Activated CD4-positive, alpha-beta T cell treated with anti-CD3 and anti-CD28 coated beads for 1 hour (primary cell): Measurements from ENCODE around the gene ACTR5.
"Not testable (repeated sequence)": the region's sequence is repeated elsewhere in the genome, so short reads cannot be mapped to it uniquely, and the experiment has no call there.

Experiments
- DNase-seq: peaks from one replicate; pipeline ENCODE4 v3.0.0-alpha.2; 2020

ACTR5 gene

DNA sequence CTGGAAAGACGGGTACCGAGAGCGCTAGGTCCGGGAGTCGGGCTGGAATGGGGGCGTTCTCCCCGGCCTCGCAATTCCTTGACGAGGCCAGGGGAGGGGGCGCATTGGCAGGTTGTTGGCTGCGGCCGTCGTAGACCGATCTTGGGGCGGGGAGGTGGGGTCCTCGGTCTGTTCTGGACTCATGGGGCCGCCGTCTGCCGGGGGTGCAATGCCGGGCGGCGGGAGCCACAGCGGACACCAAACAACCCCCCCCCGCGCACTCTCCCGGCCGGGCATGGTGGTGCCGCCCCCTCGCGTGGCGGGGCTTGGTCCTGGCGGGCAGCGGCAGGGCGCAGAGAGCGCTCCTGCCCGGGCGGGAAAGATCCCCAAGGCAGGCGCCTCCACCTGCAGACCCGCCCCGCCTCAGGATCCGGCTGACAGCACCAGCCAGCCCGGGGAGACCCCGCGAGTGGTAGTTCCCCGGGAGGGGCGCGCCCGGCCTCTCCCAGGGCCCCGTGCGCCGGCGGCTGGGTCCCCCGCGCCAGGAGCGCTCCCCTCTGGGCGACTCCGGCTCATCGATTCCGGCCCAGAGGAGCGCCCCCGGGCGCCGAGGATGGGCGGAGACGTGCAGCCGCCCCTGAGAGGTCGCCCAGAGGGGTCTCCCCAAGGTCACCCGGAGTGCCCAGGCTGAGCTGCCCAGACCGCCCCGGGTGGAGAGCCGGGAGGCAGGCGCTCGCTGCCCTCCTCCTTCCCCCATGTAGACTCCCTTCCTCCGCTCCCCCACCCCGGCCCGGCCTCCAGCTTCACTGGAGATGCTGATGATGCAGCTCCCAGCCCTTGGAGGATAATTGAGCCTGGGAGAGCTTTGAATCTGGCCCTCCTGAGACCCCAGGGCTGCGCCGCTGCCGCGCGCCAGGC is 57.9 kb downstream of the ACTR5 start:
- no peak for DNase-seq

- no peak for DNase-seq
Measured at GRCh38 chr20:38806855-38807655, 58.8 kb downstream of the ACTR5 start.

DNA sequence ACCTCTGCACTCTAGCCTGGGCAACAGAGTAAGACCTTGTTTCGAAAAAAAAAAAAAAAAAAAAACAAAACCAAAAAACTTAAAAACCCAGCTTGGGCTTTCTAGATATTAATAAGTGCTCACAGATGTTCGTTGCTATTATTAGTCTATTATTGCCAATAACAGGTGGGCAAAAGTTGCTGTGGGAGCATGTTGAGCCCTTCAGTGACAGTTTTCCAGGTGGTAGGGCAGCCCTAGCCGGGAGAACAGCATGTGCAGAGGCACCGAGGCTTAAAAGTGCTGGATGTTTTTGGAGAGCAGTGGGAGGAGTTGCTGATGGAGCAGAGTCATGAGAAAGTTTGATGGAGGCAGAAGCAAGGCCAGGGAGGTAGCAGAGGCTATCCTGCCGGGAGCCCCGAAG is 61.7 kb downstream of the ACTR5 start:
- no peak for DNase-seq

DNA sequence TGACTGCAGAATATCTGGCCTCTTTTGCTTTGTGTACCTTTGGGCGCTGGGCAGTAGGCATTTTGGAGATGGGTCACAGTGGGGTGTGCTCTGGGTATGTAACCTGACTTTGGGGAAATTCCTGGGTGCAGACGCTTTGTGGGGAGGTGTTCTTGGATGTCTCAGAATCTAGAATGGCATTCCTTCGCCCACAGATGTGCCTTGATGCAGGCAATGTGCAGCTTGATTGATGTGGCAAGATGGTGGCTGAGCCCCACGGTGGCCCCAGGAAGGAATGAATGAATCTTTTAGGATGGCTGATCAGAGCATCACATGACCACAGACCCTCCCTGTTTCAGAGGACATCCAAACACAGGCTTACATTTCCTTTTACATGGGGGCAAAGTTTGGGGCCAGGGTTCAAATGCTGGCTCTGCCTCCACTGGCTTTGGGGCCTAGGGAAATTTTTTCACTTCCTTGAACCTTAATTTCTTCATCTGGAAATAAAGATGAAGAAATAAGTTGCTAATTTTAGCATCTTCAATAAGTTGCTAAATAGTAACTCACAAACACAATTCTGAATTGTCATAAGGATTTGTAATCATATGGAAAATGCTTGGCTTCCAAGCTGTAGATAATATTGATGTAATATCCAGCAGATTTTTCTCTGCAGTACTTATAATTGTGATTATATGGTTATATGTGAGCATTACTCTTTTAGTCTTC is 62.8 kb downstream of the ACTR5 start:
- DNase-seq, result no peak

DNA sequence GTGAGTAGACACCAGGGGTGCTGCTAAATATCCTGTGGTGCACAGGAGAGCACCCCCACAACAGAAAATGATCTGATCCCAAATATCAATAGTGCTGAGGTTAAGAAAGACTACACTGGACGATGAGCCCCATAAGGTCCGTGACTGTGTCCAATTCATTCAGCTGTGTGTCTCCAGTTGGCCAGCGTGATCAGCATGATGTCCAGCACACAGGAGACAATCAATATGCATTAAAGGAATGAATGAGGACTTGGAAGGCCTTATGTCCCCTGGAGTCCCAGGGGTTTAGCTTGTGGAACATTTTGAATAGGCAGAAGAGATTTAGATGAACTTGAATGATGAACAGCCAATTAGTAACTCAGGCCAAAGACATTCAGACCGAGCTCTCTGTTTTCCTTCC is 63.5 kb downstream of the ACTR5 start:
- DNase-seq, result no peak

DNA sequence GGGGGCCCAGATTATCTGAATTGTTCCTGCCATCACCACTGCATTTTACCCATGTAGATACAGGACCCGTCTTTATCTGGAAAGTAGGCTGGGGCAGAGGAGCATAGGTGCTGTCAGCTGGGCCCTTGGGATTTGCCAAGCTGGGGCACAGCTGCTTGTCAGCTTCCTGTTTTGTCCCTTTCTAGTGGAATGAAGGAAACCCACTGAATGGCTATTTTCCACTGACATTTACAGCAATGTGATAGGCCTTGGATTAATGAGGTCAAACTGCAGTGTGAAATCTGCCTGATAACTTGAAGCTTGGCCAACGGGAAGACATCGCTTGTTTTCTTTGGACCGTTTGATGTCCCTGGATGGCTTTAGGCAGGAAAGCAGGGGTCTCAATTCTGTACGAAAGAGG is 63.9 kb downstream of the ACTR5 start:
- no peak for DNase-seq

DNA sequence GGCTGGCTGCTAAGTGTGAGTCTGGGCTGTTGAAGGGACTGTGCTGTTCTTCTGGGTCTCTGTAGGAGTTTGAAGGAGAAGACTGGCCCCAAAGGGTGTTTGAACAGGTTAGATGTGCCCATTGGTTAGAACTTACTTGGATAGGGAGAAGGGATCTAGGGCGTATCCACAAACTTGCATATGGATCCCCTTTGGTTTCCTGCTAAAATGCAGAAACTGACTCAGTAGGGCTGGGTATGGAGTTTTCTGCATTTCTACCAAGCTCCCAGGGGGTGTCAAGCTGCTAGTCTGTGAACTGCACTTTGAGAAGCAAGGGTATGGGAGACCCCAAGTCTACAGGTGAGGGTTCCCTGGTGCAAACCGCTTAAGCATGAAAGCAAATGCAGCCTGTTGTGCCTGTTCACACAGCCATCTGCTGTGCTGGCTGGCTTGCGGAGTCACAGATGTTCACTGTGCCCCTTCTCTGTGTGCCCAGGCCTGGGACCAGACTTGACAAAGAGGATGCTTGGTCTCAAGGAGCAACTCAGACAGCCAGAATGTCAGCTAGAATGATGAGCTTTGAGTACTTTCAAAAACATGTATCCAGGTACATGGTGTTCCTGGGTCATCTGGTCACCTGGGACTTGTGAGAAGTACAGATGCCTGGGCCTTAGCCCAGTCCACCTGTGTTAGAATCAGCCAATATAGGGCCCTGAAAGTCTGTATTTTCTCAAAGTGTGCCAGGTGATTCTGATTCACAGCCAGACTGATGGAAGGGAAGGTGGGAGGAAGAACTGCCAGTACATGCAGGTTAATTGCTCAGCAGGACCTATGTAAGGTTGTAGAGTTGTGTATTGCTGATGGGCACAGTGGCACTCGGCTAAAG is 64.7 kb downstream of the ACTR5 start:
- DNase-seq, result no peak

- DNase-seq, result not testable (repeated sequence)
Measured at GRCh38 chr20:38813574-38813962, 65.3 kb downstream of the ACTR5 start.

GRCh38 chr20:38815446-38815845 is 67.2 kb downstream of the ACTR5 start:
- no peak for DNase-seq

DNA sequence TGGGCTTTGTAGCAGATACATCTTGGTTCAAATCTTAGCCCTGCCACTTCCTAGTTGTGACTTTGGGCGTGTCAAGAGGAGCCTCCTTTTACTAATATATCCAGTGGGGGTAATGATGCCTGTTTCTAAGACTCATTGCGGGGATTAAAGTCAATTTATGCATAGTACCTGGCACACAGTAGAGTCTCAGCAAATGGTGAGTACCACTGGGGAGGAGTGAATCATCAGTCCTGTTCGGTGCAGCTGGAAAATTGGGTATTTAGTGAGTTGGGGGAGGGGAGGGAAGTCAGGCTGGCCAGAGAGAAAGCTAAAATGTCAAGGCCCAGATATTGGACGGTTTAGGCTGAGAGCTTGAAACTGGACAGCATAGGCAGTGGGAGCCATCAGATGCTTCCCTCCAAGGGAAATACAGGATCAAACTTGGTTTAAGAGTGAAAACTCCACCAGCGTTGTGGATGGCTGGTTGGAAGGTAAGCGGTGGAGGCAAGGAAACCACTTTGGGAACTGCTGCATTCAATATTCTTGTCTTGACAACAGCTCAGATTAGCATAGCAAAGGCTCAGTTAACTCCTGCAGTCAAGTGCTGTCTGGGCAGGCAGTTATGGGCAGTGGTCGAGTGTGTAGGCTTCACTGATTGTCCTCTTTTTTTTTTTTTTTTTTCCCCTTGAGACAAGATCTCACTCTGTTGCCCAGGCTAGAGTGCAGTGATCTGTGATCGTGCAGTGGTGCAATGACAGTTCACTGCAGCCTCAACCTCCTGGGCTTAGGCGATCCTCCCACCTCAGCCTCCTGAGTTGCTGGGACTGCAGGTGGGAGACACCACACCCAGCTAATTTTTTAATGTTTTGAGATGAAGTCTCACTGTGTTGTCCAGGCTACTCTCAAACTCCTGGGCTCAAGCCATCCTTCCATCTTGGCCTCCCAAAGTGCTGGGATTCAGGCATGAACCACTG is 70.1 kb downstream of the ACTR5 start:
- no peak for DNase-seq
